ENCODE data around the gene FAM81A.
"Not testable (repeated sequence)": the region's sequence is repeated elsewhere in the genome, so short reads cannot be mapped to it uniquely, and the experiment has no call there.

The FAM81A gene

DNA sequence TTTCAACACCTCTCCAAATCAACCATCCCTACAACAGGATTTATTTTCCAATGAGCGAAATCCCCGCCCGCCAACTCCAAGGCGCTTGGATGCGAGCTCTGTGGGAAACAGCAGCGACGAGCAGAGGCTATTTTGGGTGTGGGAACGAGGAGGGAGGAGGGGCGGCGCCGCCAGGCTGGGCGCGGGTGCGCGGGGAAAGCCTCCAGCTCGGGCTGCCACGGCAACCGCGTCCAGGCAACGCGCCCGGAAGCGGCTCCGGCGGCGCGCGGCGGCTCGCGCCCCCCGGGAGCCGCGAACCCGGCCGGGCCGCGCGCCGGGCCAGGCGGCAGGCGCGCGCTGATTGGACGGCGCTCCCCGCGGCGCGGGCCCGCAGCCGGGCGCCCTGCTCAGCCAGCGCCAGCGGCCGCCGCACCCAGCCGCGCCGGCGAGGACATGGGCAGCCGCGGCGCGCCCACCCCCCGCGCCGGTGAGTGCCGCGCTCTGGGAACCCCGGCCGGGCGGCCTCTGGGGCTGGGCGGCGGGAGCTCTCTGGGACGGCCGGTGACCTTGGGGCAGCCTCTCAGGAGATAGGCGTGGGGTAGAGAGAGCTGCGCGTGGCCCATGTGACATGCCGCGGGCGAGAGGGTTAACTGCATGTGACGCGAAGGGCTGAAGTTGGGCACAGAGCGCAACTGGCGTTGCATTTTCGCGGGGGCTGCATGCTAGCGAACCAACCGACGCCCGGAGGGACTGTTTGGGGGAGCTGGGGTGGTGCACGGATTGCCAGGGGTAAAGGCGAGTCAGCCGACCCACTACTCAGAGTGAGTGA is at the start of gene FAM81A:
TSS of gene FAM81A (plus strand) at position 370 of the 808 bp plus-strand sequence. CDS start 20,441 bp downstream, outside the sequence.
- DNase-seq (ENCODE audit: low read depth in 2 of 2): peak in 1 of 2 donors; percentile 41

DNA sequence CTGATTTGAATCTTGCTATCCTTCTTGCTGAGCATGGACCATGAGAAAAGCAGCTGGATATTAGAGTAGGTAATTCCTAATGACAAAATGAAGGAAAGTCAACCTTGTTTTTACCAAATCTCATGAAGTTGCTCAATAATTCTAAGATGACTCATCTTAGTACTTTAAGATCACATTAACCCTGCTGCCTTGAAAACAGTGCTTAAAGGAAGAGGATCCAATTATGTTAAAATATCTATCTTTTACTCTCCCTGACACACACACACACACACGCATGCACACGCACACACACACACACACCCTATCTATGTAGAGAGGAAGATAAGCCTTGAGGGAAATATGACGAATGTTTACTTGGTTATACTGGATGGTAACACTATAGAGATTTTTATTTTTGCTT is 49.3 kb upstream of the FAM81A start:
- no peak for DNase-seq (ENCODE audit: low read depth in 2 of 2)

DNA sequence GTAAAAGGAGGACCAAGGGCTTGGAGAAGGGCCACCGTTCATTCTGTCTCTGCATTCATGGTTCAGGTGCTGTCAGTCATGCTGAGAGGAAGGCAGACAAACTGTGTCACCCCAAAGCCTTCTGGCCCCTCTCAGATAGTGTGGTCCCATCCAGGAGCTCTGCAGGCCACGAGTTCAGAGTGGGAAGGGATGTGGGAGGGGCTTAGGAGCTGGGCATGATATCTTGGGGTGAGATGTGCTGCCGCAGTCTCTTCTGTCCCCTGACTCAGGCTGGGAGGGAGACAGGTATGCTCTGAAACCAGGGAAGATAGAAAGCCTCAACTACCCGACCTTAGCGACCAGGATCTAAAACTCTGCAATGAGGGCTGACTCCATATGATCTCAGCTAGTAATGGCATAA is 45.7 kb upstream of the FAM81A start:
- no peak for DNase-seq (ENCODE audit: low read depth in 2 of 2)

DNA sequence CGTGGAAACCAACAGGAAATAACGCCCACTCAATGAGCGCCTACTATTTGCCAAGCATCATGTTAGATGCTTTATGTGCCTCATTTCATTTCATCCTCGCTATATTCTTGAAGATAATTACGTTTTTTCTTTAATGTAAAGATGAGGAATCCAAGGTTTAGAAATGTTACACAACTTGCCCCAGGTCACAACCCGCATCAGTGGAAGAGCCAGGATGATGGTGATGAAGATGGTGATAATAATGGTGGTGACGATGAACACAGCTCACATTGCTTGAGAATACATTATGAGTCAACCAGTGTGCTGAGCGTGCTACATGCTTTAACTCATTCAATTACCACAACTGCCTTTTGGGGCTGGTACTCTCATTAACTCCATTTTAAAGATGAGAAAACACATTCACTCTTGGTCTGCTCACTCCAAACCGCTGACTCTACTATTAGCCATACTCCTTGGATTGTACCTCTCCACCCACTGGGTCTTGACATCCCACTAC is 43.8 kb upstream of the FAM81A start:
- no peak for DNase-seq (ENCODE audit: low read depth in 2 of 2)

DNA sequence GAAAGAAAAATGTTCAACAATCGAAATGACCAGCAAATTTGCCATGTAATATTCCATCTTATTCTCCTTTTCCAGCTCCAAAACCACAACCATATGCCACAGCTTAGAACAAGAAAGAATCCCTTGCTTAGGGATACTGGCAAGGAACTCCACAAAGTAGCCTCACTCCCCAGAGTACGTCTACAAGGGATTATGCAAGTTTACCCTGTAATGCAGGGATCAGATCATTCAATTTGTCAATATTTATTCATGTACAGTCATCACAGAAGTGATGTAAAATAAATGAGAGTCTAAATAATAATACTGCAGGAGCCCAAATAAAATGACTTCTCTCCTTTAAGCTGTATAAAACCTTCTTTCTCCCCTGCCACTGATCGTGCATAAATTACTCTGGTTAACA is 41.8 kb upstream of the FAM81A start:
- DNase-seq (ENCODE audit: low read depth in 2 of 2): no peak

DNA sequence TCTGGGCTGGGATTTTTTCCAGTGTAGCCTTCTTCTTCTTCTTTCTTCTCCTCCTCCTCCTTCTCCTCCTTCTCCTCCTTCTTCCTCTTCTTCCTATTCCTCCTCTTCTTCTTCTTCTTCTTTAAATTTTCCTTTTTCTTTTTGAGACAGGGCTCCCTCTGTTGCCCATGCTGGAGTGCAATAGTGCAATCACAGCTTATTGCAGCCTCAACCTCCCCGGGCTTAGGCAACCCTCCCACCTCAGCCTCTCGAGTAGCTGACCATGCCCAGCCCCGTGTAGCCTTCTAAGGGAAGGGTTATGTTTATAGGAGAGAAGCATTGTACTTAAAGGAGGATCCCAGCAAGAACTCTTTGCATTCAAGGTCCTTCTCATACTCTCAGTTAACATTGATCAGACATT is 41.3 kb upstream of the FAM81A start:
- no peak for DNase-seq (ENCODE audit: low read depth in 2 of 2)

DNA sequence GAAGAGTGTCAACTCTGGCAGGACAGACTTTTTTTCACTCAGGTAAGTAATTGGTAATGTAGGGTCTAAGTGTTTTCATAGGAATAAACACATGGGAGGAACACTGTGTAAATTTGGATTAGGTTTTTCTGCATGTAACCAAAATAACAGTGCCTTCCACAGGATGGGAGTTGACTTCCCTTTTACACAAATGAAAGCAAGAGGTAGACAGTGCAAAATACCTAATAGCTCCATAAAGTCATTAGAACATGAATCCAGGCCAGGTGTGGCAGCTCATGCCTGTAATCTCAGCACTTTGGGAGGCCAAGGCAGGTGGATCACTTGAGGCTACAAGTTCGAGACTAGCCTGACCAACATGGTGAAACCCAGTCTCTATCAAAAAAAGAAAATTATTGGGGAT is 39.8 kb upstream of the FAM81A start:
- DNase-seq (ENCODE audit: low read depth in 2 of 2): no peak

DNA sequence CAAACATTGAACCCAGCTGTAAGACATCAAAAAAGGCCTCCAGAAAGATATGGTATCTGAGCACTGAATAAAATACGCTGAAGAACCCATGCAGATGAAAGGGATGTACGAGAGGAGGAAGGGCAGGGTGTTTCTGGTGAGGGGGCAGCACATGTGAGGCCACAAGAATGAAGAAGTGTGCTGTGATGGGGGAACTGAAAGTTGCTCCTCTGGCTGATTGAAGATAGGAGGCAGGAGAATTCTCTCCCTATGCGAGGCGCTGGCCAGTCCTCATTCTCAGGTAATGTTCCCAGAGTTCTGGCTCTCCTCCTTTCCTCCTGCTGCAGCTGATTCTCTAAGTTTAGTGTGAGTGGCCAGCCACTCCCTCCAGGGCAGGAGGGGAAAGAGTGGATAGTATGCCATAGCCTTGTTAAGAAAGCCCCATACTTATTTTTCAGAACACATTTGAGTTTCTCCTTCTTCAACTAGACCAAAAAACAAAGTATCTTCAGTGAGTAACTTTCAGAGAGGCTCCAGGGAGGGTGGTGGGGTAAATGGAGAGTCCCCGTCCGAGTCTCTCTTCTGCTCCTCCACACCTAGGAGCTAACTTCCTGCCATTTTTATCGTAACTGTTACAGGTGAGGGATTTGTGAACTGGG is 38.4 kb upstream of the FAM81A start:
- DNase-seq (ENCODE audit: low read depth in 2 of 2): no peak

DNA sequence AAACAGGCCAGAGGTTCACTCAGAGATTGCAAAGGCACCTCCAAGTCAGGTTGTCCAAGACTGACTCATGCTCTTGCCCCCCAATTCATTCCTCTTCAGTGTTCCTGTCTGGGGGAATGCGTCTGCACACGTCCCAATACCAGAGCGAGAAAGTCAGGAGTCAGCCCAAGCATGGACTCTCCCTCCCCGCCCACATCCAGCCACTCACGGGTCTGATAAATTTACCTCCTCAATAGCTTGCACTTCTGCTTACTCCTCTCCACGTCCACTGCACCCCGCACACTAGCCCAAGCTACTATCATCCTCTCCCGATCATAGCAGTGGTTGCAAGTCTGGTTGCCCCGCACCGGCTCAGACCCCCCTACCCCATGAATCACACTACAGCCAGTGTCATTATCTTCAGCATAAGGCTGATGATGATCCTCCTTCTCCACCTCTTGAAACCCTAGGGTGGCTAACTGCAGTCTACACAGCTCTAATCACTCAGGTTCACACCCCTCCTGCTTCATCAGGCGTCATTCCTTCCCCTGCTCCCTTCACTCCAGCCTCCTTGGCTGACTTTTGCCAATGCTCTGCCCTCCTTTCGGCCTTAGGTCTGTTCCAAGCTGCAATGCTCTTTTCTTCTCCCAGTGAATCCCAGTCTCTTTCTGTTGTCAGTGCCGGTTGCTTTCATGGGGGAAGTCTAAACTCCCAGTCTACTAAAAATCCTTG is 37.7 kb upstream of the FAM81A start:
- DNase-seq (ENCODE audit: low read depth in 2 of 2): no peak

DNA sequence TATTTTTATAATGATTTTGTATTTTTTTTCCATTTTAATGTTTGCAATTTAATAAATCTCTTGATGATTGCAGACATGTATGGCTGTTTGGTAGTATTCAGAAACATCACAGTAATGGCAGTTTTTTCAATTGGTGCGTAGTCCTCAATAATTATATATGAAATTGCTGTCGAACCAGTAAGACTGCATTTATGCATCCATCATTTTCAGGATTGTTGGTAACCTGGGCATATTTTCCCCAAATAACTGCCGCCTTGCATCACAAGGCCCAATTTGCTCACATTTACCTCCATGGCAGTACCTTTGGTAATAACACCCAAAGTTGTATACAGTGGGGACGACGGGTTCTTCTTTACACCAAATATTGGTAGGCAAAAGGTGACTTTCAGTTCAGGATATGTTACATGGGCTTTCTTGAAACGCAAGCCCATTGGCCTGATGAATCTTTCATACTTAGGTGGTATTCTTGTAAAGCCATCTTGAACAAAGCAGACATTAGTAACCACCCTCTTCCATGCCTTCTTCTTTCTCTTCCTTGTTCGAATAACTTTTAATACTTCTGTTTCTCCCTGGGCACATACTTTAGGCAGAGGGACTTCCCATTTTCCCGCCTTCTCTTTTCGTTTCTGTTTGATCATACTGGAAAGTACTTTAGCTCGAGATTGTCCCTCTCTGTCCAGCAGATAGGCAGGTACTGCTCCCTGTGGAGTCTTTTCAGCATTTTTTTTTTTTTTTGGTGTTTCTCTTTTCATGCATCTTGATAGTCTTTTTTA is 36.7 kb upstream of the FAM81A start:
- DNase-seq (ENCODE audit: low read depth in 2 of 2): not testable (repeated sequence)

DNA sequence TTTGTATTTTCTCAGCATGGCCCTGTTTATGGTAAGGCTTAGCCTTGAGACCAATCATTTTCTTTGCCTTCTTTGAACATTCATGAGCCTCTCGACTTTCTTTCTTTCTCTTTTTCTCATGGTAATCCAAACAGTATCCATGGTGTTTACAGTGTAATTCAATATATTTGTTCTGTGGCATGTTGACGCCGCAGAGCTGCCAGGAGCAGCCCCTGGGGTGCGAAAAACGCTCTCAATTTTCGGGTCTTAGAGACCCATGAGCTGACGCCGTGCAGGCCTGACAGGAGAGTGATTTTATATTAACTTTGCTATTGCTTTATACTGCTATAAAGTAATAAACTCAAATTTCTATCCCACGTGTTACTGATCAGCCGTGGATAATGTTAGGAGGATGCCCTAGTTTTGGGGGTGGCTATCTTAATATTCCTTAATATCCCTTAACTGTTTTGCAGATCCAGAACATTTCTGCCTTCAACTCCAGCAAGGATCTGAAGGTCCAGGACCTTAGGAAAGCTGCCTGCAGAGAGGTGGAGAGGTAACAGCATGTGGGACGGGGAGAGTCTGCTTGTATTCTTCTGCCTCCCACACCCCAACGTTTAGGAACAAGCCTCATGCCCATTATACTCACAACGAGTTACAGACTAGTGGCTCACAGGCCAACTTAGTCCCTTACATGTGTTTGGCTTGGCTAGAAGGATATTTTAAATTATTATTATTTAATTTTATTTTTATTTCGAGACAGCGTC is 36.0 kb upstream of the FAM81A start:
- DNase-seq (ENCODE audit: low read depth in 2 of 2): no peak

DNA sequence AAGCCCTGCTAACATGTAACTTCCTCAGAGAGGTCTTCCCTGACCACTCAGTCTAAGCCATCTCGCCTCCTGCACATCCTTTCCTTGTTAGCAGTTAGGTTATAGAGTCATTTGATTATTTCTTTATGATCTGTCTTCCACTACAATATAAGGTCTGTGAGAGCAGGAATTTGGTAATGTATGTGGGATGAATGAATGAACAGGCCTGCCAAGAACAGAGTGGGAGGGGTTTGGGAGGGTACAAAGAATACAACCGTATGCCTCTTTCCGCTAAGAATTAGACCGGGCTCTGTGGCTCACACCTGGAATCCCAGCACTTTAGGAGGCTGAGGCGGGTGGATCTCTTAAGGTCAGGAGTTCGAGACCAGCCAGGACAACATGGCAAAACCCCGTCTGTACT is 32.9 kb upstream of the FAM81A start:
- no peak for DNase-seq (ENCODE audit: low read depth in 2 of 2)

DNA sequence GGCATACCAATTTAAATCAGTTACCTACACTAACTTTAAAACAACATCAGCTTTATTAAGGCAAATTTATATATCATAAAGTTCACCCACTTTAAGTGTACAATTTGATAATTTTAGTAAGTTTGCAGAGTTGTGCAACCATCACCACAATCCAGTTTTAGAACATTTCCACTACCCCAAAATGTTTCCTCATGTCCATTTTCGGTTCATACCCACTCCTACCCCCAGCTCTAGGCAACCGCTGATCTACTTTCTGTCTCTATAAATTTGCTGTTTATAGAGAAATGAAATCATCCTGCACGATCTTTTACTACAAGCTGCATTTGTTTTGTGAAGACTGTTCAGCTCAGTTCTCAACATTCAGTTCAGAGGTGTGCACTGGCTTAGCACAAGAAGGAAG is 31.5 kb upstream of the FAM81A start:
- no peak for DNase-seq (ENCODE audit: low read depth in 2 of 2)

DNA sequence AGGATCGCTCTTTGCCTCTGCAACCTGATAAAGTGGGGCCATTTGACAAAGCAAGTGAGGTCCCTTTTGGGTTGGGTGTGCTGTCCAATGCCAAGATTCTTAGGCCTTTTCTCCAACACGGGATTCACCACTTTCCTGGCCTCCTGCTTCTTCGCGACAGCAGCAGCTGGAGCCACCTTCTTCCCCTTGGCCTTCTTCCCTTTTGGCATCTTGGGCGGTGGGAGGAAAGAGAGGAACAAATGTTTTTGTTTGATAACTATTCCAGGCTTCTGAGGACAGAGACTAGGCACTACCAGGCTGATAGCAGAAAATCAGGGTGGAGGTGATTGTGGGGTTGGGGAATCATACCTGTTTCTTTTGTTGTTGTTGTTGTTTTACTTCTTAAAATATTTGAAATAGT is 30.0 kb upstream of the FAM81A start:
- DNase-seq (ENCODE audit: low read depth in 2 of 2): no peak

DNA sequence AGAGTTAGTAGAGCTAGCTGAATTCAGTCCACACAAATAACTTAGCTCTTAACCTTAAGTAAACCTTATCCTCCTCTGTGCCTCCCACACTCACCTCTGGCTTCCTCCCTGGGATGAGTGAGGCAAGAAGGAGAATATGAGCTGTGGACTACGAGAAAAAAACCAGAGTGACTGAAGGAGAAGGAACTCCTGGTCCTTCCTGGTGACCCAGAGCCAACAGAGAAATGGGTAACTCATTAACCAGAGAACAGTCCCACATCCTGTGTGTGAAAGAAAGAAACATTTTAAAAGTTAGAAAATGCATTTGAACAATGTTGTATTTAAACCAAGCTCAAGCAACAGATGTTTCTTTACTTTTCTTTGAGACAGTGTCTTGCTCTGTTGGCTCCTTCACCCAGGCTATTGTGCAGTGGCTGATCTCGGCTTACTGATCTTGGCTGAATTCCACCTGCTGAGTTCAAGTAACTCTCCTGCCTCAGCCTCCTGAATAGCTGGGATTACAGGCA is 27.5 kb upstream of the FAM81A start:
- DNase-seq (ENCODE audit: low read depth in 2 of 2): no peak

DNA sequence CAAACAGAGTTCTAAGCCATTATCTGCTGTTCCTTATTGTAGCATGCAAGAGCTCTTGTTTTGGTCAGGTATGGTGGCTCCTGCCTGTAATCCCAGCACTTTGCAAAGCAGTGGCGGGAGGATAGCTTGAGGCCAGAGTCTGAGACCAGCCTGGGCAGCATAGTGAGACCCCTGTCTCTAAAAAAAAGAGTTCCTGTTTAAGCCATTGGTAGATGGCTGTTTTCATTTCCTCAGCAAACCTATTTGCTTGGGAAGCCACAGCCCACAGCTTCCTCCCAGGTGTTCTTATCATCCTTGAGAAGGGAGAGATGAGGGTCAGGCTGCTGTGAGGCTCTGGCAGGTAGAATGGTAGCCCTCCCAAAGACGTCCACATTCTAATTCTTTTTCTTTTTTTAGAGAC is 24.4 kb upstream of the FAM81A start:
- no peak for DNase-seq (ENCODE audit: low read depth in 2 of 2)

DNA sequence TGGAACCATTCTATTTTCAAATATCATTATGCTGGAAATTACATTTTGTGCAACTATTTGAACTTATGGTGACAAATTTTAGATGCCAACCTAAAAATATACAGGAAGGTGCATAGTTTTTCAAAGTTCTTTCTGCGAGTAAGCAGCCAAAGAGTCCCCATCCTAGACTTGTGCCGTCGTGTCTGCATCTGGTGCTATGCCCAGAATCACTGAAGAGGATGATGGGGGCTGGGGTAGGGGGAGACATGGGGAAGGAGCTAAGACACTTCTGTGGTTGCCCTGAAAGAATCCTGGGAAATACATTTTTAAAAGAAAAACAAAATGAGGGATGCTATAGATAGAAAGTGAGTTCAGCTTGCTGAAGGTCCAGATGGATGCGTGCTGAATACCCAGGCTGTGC is 21.2 kb upstream of the FAM81A start:
- DNase-seq (ENCODE audit: low read depth in 2 of 2): no peak

DNA sequence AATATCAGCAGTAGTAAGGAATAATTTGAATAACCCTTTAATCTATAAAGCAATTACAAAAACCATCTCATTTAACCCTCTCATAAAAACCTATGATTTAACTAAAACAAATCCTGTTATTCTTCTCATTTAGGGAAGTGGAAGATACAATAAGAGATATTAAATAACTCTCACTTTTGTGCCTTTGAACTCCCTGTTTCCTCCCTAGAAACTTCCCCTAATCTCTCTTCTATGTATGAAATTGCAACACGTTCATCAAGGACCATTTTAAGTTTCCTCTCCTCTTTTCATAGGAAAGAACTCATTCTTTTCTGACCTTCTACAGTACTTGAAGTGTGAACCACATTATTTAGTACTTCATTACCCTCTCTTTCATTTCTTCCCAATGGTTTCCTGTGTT is 18.8 kb upstream of the FAM81A start:
- DNase-seq (ENCODE audit: low read depth in 2 of 2): no peak

DNA sequence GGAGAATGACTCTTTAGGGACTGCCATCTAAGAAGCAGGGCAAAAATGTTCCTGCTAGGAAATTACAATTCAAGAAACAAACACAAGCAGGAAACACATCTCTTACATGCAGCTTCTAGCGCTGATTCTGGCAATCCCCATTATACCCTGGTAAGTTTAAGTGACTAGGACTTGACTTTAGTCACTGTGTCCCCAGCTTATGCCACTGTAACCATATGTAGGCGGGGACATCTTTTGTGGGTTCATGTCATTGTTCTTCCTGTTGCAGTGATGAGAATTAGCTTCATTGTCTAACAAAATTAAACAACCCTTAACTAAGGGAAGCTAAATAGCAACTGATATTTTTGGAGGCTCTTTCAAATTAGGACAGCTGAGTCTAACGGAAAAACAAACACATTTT is 17.9 kb upstream of the FAM81A start:
- no peak for DNase-seq (ENCODE audit: low read depth in 2 of 2)

DNA sequence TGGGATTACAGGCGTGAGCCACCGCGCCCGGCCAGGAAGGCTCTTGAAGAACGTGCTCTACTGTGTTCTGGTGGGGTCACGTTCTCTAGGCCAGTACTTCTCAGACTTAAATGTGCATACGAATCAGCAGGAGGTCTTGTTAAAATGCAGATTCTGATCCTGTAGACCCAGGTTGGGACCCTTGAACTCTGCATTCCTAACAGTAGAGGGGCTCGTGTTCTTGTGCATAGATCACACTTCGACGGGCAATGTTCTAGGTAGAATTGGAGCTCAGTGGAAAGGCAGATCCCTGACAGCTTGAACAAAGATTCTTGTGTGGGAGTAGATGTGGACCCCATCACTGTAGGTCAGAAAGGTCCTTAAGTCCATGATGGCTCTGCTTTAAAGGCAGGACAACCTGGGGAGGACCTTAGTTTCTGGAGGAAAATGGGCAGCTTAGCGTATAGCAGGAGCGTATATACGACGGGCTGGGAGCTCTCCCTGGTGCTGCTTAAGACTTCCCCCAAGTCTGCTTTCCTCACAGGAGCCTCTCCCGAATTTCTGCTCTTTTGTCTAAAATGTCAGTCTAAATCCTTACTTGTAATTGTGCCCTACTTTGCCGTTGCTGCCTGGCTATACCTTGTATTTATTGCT is 16.9 kb upstream of the FAM81A start:
- no peak for DNase-seq (ENCODE audit: low read depth in 2 of 2)

DNA sequence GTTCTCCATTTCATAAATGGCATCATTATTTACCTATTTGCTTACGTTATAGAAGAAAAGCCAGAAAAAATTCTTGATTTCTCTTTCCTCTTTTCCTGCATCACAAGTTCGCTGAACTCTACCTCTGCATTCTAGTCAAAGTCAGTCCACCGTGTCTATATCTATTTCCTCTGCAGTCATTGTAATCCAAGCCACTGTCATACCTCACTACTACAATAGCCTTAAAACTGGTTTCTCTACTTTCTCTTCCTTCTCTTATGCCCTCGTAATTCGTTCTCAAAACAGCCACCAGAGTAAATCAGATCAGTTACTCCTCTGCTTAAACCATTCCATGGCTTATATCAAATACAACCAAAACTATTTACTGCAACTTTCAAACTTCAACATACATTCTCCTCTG is 13.4 kb upstream of the FAM81A start:
- DNase-seq (ENCODE audit: low read depth in 2 of 2): no peak
